Breast epithelium (tissue), 3 donors: ENCODE measurements around the gene ANKMY1.

Source experiments
- CTCF ChIP-seq, 3 donors: fragments of 450-650 bp; IDR thresholded peaks; one replicate each; pipeline ENCODE4 v1.5.1; 2016 to 2017; ENCODE audit warnings: antibody characterized with exemption in 3 of 3, mild to moderate bottlenecking in 3 of 3, moderate library complexity in 3 of 3
- POLR2A ChIP-seq: fragments of 450-650 bp; IDR thresholded peaks from one replicate; pipeline ENCODE4 v1.6.1; 2016; ENCODE audit warnings: antibody characterized with exemption, mild to moderate bottlenecking, moderate library complexity

- TF ChIP-seq CTCF (IDR thresholded peaks at IDR 0.05) (no peak), POLR2A (no peak)
These were observed 34.1 kb downstream of the ANKMY1 start for GRCh38 chr2:240523451-240524281.
